ENCODE data around the gene IPO7. TPM values are rescaled to one million over a fixed set of nuclear protein-coding genes. Genes with fewer than 3 reads are reported as not detected.

IPO7 gene
- total and polyA plus RNA-seq, 2 of the 13 experiments (the other 11 are each of a cell fraction or from before 2014, with no cell fraction given), result 59.4 to 98.4 TPM

DNA sequence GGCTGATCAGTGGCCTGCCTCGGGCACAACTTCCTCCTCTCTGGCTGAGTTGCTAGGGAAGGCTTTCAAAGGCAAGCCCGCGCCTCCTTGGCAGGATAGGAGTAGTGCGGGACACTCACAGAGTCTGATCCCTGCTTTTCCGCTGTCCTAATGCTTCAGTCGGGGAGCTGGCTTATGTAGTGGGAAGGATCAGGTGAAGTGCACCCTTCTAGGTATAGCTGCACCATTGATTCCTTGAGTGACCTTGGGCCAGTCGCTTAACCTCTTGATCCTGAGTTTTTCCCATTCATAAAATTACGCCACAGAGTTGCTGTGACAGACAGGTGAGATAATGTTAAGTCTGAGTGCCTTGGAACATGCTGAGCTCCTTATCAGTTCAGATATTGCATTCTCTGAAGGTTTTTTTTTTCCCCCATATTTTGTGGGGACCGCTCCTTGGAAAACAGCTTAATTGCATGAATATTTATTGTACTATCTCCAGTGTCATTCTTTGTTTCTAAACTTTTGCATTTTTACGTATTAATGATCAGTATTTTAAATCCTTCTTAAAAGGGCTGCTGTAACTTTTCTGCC lies 961 bp downstream of the IPO7 start (continued):
- TF ChIP-seq TCF12 (IDR thresholded peaks at IDR 0.05) (no peak), TCF12 (CRISPR knock-in tag; IDR thresholded peaks at IDR 0.05) (no peak), ZNF207 (IDR thresholded peaks at IDR 0.05; ENCODE audit: borderline replicate concordance) (no peak), TEF (CRISPR knock-in tag; IDR thresholded peaks at IDR 0.05) (no peak), ZNF768 (CRISPR knock-in tag; IDR thresholded peaks at IDR 0.05) (no peak), ZNF251 (CRISPR knock-in tag; IDR thresholded peaks at IDR 0.05) (no peak), SCMH1 (CRISPR knock-in tag; IDR thresholded peaks at IDR 0.05; ENCODE audit: borderline replicate concordance) (no peak), NR2F6 (IDR thresholded peaks at IDR 0.05) (peak; percentile 39; the same call in 1 of the 2 replicates), NR2F6 (CRISPR knock-in tag; IDR thresholded peaks at IDR 0.05) (no peak), DBP (CRISPR knock-in tag; IDR thresholded peaks at IDR 0.05; ENCODE audit: not compliant biosample characterization) (no peak), SIN3A (IDR thresholded peaks at IDR 0.05; ENCODE audit: borderline replicate concordance, low read depth, low read length) (peak; percentile 4; the same call in 1 of the 2 replicates), MED1 (CRISPR knock-in tag; IDR thresholded peaks at IDR 0.05) (no peak), HNRNPK (IDR thresholded peaks at IDR 0.05; ENCODE audit: low read depth, low read length, poor library complexity, severe bottlenecking) (no peak), HBP1 (CRISPR knock-in tag; IDR thresholded peaks at IDR 0.05; ENCODE audit: low read depth) (peak; percentile 50; the same call in 1 of the 2 replicates), TEAD2 (CRISPR knock-in tag; IDR thresholded peaks at IDR 0.05) (no peak), MAFK (conservative IDR thresholded peaks at IDR 0.05 in 1 of 2, IDR thresholded peaks at IDR 0.05 in 1 of 2; ENCODE audit: low read length in 2 of 2) (no peak), ZNF329 (CRISPR knock-in tag; IDR thresholded peaks at IDR 0.05; ENCODE audit: low read depth) (0 out of 2 replicates have a peak, but pooled peaks have one; percentile 32), ZNF383 (CRISPR knock-in tag; IDR thresholded peaks at IDR 0.05; ENCODE audit: borderline replicate concordance) (no peak), BCL6 (CRISPR knock-in tag; IDR thresholded peaks at IDR 0.05) (peak; percentile 59), PBX3 (CRISPR knock-in tag; IDR thresholded peaks at IDR 0.05; ENCODE audit: borderline replicate concordance) (no peak), CCAR2 (optimal IDR thresholded peaks at IDR 0.05; ENCODE audit: low read depth, low read length) (no peak), ZNF484 (CRISPR knock-in tag; IDR thresholded peaks at IDR 0.05; ENCODE audit: borderline replicate concordance, low read depth) (no peak), LCORL (IDR thresholded peaks at IDR 0.05) (no peak), LCORL (CRISPR knock-in tag; IDR thresholded peaks at IDR 0.05) (no peak)
- TF ChIP-seq, protein P1, sequence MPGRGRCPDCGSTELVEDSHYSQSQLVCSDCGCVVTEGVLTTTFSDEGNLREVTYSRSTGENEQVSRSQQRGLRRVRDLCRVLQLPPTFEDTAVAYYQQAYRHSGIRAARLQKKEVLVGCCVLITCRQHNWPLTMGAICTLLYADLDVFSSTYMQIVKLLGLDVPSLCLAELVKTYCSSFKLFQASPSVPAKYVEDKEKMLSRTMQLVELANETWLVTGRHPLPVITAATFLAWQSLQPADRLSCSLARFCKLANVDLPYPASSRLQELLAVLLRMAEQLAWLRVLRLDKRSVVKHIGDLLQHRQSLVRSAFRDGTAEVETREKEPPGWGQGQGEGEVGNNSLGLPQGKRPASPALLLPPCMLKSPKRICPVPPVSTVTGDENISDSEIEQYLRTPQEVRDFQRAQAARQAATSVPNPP (CRISPR knock-in tag; IDR thresholded peaks at IDR 0.05), result no peak
- TF ChIP-seq, protein P2, sequence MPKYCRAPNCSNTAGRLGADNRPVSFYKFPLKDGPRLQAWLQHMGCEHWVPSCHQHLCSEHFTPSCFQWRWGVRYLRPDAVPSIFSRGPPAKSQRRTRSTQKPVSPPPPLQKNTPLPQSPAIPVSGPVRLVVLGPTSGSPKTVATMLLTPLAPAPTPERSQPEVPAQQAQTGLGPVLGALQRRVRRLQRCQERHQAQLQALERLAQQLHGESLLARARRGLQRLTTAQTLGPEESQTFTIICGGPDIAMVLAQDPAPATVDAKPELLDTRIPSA (CRISPR knock-in tag; IDR thresholded peaks at IDR 0.05; ENCODE audit: borderline replicate concordance), result no peak

Measured in HepG2 (cell line).